Lower leg skin (tissue), 3 donors: ENCODE data around the gene ROR2.

Source experiments
- CTCF ChIP-seq, 3 donors: fragments of 450-650 bp; IDR thresholded peaks; one replicate each; pipeline ENCODE4 v1.5.1; 2016; ENCODE audit warnings: antibody characterized with exemption in 3 of 3, mild to moderate bottlenecking in 3 of 3, moderate library complexity in 2 of 3
- POLR2A ChIP-seq, 2 donors: fragments of 450-650 bp; IDR thresholded peaks; one replicate each; pipeline ENCODE4 v1.6.1; 2016 to 2017; ENCODE audit warnings: antibody characterized with exemption in 2 of 2, mild to moderate bottlenecking in 1 of 2, moderate library complexity in 1 of 2

GRCh38 chr9:91567642-91568274 is 382.3 kb downstream of the ROR2 start:
- TF ChIP-seq CTCF (IDR thresholded peaks at IDR 0.05) (no peak), POLR2A (IDR thresholded peaks at IDR 0.05) (no peak)
